ENCODE data around the gene MIEN1.

GRCh38 chr17:39737760-39738567, 7.6 kb upstream of the MIEN1 start, which contains the start of gene GRB7:
- TF ChIP-seq CTCF (IDR thresholded peaks at IDR 0.05; ENCODE audit: insufficient read depth, low read depth, low read length) (no peak), EZH2 (IDR thresholded peaks at IDR 0.05; ENCODE audit: insufficient read depth, low read length) (no peak)
